Neural progenitor cell (in vitro differentiated cells): Measurements from ENCODE around the gene PLEKHM1.

Source experiments
- CTCF ChIP-seq: fragments of 200-600 bp; sonication (generic); IDR thresholded peaks from 2 replicates; pipeline ENCODE4 v1.5.1; 2017; ENCODE audit warnings: antibody characterized with exemption, mild to moderate bottlenecking
- EZH2 ChIP-seq: fragments of 200-600 bp; sonication (generic); IDR thresholded peaks from 2 replicates; pipeline ENCODE4 v1.6.1; 2017; ENCODE audit warnings: antibody characterized with exemption, mild to moderate bottlenecking, moderate library complexity
- EZH2phosphoT487 ChIP-seq: fragments of 200-600 bp; sonication (generic); IDR thresholded peaks from 2 replicates; pipeline ENCODE4 v1.6.1; 2017; ENCODE audit warnings: antibody characterized with exemption

- TF ChIP-seq CTCF (no peak), EZH2phosphoT487 (no peak), EZH2 (no peak)
Measured at GRCh38 chr17:45436161-45436560, 54.4 kb downstream of the PLEKHM1 start.
